HG03139 (cell line): ENCODE results near the gene PLEKHM2.

ENCODE experiments used
- ATAC-seq: cut with Tn5 transposase; IDR thresholded peaks from one replicate; pipeline ENCODE4 v1.9.1; 2021; ENCODE audit not compliant: unreplicated experiment

PLEKHM2 gene

GRCh38 chr1:15723631-15724246, 39.6 kb downstream of the PLEKHM2 start:
- no peak for ATAC-seq

GRCh38 chr1:15724949-15725880, 41.1 kb downstream of the PLEKHM2 start:
- no peak for ATAC-seq

GRCh38 chr1:15726508-15726907, 42.4 kb downstream of the PLEKHM2 start:
- no peak for ATAC-seq

DNA sequence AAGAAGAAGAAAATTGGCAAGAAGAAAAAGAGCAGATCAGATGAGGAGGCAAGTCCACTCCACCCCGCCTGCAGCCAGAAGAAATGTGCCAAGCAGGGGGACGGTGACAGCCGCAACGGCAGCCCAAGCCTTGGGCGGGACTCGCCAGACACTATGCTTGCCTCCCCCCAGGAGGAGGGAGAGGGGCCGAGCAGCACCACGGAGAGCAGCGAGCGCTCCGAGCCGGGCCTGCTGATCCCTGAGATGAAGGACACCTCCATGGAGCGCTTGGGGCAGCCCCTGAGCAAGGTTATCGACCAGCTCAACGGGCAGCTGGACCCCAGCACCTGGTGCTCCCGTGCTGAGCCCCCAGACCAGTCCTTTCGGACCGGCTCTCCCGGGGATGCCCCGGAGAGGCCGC, 42.9 kb downstream of the PLEKHM2 start:
- ATAC-seq: no peak

- ATAC-seq: no peak
Measured at GRCh38 chr1:15727424-15727823, 43.3 kb downstream of the PLEKHM2 start.

DNA sequence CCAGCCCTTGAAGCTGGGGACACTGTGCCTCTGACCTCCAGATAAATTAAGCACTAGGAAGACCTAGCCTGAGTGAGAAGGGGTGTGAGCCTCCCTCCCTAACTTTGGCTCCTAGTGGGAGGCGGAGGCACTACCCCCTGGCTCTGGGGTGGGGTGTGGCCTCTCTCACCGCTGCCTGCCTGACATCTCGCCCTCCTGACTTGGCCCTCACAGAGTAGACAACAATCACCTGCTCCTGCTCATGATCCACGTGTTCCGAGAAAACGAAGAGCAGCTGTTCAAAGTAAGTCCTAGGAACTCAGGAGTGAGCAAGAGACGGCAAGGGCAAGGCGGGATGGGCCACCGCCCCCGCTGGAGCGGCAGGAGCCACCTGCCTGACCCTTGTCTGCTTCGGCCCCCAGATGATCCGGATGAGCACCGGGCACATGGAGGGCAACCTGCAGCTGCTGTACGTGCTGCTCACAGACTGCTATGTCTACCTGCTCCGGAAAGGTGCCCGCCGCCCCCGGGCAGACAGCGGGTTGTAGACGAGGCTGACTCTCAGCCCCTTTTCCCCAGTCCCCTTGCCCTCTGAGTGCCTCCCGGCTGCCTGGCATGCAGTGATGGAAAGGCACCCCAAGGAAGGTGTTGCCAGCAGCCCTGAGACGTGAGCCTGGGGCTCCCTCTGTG, 43.9 kb downstream of the PLEKHM2 start:
- no peak for ATAC-seq

GRCh38 chr1:15728937-15729657, 45.0 kb downstream of the PLEKHM2 start:
- ATAC-seq: no peak

- ATAC-seq: no peak
Measured at GRCh38 chr1:15730423-15730822, 46.3 kb downstream of the PLEKHM2 start.

DNA sequence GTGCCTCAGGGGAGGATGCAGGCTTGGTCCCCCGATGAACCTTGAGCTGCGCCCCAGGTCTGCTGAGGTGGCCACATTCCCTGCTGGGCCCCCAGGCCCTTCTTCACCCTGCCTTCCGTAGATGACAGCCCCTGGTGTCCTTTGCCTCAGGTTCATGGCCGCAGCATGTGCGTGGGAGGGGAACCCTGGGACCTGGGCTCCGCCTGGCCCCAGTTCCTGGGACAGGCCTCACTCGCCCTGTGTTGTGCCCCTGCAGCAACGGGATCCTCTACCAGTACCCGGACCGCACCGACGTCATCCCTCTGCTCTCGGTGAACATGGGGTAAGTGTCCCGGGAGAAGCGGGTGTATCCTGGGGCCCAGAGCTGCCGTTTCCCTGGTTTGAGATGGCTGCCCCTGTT, 46.8 kb downstream of the PLEKHM2 start:
- ATAC-seq: no peak

DNA sequence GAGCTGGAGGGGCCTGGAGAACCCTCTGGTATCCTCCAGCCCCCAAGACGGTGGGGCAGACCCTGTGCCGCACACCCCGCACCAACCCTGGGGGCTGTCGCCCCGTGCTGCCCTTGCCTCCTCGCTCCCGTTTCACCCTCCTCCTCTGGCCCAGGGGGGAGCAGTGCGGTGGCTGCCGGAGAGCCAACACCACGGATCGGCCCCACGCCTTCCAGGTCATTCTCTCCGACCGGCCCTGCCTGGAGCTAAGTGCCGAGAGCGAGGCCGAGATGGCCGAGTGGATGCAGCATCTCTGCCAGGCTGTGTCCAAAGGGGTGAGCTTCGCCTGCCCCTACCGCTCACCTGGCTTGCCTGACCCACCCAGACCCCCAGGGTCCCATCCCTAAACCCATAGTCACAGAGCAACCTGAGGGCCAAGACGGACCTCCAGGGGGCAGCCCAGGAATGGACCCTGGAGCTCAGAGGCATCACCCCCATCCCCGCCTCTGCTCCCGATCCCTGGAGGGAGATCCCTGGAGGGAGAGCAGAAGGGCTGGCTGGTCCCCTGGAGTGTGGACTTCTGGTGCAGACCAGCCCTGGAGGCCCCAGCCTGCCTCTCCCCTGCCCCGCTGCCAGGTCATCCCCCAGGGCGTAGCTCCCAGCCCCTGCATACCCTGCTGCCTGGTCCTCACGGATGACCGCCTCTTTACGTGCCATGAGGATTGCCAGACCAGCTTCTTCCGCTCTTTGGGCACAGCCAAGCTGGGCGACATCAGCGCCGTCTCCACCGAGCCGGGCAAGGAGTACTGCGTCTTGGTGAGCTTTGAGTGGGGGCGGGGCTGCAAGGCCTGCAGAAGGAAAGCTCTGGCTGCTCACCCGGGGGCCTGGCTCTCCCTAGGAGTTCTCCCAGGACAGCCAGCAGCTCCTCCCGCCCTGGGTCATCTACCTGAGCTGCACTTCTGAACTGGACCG, 47.9 kb downstream of the PLEKHM2 start:
- ATAC-seq: no peak

DNA sequence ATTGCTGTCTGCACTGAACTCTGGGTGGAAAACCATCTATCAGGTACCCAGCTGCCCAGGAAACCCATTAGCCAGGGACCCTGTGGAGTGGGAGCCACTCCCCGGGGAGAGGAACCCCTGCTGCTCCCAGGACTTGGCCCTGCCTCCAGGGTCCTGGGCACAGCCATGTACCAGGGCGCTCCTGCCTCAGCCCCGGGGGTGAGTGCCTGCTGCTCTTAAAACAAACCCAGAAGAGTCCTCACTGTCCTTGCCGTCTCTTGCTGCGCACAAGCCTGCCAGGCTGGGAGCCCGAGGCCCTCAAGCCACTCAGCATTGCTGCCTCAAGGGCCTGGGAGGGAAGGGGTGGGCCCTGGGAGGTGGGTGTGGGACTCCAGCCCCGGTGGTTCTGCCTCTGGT, 48.6 kb downstream of the PLEKHM2 start:
- ATAC-seq: no peak

- ATAC-seq: no peak
Measured at GRCh38 chr1:15733218-15733725, 49.2 kb downstream of the PLEKHM2 start.

DNA sequence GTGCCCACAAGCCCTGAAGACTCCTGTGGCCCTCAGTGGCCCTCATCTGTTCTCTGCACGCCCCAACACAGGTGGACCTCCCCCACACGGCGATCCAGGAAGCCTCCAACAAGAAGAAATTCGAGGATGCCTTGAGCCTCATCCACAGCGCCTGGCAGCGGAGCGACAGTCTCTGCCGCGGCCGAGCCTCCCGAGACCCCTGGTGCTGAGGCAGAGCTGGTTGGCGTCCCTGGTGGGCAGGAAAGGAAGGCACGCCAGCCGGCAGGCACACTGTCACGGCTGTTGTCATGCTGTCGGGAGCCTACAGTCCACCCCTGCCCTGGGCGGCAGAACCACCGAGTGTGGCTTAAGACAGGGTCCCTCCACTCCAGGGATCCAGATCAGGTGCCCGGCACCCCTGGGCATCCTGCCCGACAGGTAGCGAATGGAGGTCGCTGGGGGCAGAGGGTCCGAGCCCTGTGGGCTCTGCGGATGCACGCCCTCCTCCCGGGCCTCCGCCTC, 49.7 kb downstream of the PLEKHM2 start:
- no peak for ATAC-seq

DNA sequence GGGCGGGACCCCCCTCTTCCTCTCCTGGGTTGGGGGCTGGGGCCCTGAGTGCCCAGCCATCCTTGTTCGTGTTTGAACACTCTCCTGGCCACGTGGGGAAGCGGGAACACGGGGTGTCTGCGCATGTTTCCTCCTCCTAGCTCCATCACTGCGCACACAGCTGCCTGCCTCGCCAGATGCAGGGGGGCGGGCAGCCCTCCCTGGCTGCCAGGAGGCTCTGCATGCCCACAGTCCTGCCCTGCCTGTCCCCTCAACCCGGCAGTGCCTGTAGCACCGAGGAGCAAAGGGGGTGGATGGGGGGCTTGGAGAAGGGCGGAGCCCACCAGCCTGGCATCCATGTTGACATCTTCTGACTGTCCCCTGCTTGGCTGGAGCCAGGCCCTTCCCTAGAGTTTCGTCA, 50.2 kb downstream of the PLEKHM2 start:
- ATAC-seq: no peak

GRCh38 chr1:15734901-15735300, 50.8 kb downstream of the PLEKHM2 start:
- no peak for ATAC-seq

GRCh38 chr1:15735304-15736037, 51.4 kb downstream of the PLEKHM2 start:
- ATAC-seq: no peak

DNA sequence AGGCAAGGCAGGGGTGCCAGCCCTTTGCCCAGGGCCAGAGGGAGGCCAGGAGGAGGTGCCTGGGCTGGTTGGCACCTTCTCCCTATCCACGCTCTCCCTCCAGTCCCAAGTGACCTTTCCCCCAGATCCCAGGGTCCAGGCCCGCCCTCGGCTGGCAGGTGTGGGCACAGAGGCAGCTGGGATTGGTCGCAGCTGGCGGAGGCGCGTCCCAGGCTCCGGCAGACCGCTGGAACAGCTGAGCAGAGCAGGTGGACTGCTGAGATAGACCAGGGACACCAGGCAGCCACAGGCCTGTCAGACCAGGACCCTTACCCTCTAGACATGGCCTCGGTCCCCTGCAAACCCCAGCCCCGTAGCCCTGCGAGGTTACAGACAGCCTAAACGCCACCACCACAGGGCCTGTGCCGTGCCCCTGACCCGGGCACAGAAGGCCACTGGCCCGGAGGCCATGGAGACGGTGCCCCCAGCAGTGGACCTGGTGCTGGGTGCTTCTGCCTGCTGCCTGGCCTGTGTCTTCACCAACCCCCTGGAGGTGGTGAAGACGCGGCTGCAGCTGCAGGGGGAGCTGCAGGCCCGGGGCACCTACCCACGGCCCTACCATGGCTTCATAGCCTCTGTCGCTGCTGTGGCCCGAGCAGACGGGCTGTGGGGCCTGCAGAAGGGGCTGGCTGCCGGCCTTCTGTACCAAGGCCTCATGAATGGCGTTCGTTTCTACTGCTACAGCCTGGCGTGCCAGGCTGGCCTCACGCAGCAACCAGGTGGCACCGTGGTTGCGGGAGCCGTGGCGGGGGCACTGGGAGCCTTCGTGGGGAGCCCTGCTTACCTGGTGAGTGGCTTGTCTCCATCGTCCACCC, 52.1 kb downstream of the PLEKHM2 start, which contains the start of gene SLC25A34:
TSS of gene SLC25A34 (plus strand) at position 221 of the 854 bp plus-strand sequence. CDS start at position 449, 228 bp downstream.
- no peak for ATAC-seq

GRCh38 chr1:15736892-15737261, 52.8 kb downstream of the PLEKHM2 start:
- ATAC-seq: no peak
